CD4-positive, alpha-beta T cell treated with Interleukin-6 for 4 hours (primary cell): ENCODE data around the gene NLN.
A peak's percentile ranks its signal among the peaks of the same experiment; 100 is the strongest.
"Not testable (repeated sequence)": the region's sequence is repeated elsewhere in the genome, so short reads cannot be mapped to it uniquely, and the experiment has no call there.

Source experiments
- DNase-seq: peaks from one replicate; pipeline ENCODE4 v3.0.0-alpha.2; 2020; ENCODE audit warnings: mixed read lengths

Gene NLN

DNA sequence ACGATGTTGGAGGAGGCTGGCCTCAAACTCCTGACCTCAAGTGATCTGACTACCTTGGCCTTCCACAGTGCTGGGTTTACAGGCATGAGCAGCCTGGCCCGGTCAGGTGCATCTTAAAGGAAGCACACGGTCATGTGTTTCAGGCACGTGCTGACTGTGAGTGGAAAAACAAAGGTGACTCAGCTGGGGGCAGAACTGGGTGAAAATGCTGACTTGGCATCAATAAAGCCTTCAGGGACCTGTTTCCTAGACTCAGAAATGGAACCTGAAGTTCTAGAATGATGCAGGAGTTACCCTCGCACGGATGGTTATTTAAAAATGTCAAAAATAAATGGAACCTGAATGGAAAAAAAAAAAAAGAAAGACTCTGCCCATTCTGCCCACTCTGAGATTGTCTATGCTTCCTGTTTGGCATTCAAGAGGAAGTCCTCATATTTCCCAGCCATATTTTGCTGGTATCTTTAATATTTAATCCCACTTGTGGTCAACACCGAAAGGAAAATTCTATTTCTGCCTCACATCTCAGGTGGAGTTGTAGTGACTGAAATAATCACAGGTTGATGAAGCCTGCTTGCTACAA, 12.3 kb downstream of the NLN start:
- DNase-seq = not testable (repeated sequence)

DNA sequence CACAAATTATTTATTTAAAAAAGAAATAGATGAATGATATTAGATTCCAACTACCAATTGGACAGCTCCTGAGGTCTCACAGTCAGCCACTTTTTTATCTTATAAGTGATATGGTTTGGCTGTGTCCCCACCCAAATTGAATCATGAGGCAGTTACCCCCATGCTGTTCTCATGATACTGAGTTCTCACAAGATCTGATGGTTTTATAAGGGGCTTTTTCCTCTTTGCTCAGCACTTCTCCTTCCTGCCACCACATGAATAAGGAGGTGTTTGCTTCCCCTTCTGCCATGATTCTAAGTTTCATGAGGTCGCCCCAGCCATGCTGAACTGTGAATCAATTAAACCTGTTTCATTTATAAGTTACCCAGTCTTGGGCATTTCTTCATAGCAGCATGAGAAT, 12.9 kb downstream of the NLN start:
- DNase-seq = no peak

DNA sequence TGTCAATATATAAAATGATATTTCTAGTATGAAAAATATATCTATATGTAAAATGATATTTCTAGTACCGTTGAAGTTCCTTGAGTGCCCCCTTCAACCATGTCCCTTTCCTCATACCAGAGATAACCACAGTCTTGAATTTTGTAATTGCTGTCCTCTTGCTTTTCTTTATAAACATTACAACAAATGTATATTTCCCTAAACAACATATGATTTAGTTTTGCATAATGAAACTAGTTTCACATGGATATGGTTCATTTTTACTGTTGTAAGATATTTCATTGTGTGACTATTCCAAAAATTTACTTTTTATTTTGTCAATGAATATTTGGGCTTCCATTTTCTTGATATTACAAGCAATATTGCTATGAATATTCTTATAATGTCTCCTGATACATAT, 14.0 kb downstream of the NLN start:
- DNase-seq = no peak

DNA sequence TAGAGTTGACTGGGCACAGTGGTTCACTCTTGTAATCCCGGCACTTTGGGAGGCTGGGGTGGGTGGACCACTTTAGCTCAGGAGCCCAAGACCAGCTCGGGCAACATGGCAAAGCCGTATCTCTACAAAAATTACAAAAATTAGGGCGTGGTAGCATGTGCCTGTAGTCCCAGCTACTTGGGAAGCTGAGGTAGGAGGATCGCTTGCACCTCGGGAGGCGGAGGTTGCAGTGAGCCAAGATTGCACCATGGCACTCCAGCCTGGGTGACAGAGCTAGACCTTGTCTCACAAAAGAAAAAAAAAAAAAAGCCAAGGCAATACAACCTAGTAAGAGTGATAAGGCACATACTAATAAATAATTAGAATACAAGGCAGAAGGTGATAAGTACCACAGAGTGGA, 15.8 kb downstream of the NLN start:
- no peak for DNase-seq

DNA sequence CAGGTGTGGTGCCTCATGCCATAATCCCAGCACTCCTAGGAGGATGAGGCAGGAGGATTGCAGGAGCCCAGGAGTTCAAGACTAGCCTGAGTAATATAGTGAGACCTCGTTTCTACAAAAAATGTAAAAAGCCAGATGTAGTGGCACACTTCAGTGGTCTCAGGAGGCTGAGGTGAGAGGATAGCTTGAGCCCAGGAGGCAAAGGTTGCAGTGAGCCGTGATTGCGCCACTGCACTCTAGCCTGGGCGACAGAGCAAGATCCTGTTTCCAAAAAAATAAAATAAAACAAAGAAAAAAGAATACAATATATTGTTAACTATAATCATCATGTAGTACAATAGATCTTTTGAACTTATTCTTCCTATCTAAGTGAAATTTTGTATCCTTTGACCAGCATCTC, 16.3 kb downstream of the NLN start:
- DNase-seq = no peak

DNA sequence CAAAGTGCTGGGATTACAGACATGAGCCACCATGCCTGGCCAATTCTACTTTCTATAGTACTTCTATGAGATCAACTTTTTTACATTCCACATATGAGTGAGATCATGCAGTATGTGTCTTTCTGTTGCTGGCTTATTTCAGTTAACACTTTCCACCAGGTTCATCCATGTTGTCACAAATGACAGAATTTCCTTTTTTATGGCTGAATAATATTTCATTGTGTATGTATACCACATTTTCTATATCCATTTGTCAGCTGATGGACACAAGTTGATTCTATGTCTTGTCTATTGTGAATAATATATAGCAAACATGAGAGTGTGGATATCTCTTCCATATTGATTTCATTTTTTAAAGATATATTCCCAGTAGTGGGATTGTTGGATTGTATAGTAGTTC, 17.2 kb downstream of the NLN start:
- no peak for DNase-seq

DNA sequence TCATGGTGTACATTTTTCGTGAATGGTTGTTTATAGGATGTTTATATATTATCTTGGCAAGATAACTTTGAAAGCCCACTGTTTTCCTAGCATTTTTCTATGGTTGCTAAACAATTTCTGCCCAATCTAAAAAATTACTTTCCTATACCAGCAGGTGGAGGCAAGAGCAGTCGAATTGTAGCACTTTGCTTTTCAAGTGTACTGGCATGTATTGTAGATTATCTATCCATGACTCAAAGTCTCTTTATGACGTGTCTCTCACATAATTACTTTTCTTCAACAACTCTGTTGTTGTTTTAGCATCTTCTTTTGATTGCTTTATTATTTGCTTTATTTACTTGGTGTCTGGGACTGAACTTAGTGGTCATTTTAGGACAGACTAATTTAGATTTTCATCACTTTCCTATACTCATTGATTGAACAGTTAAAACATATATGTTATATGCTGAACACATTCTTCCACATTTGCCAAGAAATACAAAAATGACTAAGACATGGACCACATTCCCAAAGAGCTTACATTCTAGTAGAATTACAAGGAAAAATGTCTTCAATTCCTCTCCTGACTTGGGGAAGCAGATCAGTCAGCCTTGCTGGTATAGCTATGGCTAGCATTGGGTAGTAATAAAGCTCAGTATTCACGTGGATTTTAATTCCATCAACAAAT, 20.7 kb downstream of the NLN start:
- peak; percentile 24 for DNase-seq

DNA sequence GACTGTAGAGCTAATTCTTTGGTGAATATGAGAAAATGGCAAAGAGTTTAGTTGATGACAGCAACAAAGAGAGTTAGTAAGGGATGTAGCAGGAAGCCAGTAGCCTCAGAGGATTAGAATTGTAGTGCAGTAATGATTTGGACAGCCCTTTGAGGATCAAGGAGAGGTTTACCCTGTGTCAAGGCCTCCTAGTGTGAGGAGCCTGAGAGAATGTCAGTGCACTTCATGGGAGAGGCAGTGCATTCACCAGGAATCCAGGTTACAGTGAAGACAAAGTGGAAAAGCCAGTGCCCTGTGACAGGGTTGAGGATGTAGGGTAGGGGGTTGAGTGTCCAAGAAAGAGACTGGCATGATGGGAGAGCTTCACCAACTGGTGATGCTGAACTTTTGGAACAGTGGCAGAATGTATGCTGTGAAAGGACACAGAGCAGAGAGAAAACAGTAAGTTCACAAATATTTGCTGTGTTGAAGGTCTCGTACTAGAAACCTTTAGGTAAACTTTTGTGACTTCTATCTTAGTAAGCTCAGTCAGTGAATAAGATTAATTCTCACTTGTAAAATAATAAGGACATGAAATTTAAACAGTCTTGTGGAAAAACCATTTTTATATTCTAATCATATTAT, 27.3 kb downstream of the NLN start:
- no peak for DNase-seq

DNA sequence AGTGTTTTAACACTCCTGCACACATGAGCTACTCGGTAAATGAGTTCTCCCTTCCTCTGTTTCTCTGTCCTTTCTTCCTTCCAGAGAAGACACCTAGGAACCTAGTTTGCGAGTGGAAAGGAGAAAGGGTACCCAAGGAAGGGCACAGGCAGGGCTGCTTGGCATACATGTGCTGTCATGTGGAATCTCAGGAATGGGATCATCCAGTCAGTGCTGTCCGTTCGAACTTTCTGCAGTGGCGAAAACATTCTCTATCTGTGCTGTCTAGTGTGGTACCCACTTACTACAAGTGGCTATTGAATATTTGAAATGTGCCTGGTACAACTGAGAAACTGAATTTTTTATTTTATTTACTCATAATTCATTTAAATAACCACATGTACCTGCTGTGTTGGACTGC, 28.0 kb downstream of the NLN start:
- no peak for DNase-seq

DNA sequence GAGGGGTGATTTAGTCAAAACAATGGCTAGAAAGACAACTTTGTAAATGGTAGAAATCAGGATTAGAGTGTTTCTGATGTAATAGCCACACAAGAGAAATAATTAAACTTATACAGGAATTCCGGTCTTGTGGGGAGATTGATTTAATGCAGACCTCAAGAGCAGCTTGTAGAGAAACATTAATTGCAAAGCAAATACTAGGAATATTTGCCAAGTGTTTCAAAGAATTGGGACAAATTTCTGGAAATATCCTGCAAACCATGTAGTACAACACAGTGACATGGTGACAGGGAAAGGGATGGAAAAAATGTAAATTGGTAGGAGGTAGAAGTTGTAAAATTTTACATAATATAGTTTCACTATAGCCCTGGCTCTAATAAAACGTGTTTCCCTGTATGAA, 28.9 kb downstream of the NLN start:
- DNase-seq = no peak

DNA sequence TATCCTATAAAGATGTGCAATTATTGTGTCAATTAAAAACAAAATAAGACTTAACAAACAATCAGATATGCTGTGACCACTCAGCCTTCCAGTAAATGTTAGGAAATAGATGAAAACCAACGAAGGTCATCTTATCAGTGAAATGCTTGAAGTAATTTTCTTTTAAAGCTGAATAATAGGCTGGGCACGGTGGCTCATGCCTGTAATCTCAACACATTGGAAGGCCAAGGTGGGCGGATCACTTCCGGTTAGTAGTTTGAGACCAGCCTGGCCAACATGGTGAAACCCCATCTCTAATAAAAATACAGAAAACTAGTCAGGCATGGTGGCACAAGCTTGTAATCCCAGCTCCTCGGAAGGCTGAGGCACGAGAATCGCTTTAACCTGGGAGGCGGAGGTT, 31.2 kb downstream of the NLN start:
- DNase-seq = no peak

DNA sequence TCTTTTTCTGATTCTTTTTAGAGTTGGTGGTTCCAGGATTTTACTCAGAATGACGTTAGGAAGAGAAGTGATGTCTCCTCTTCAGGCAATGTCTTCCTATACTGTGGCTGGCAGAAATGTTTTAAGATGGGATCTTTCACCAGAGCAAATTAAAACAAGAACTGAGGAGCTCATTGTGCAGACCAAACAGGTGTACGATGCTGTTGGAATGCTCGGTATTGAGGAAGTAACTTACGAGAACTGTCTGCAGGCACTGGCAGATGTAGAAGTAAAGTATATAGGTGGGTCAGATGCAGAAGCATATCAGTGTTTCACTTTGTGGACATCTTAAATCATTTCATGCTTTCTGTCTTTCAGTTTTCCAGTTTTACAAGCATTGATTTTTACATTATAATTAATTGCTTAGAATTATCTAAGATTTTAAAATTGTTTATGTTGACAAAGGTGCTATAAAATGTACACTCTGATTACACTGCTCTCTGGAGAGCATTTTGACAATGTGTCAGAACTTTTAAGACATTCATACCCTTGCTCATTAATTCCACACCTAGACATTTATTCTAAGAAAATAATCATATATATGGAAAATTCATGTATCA, 36.6 kb downstream of the NLN start:
- no peak for DNase-seq

DNA sequence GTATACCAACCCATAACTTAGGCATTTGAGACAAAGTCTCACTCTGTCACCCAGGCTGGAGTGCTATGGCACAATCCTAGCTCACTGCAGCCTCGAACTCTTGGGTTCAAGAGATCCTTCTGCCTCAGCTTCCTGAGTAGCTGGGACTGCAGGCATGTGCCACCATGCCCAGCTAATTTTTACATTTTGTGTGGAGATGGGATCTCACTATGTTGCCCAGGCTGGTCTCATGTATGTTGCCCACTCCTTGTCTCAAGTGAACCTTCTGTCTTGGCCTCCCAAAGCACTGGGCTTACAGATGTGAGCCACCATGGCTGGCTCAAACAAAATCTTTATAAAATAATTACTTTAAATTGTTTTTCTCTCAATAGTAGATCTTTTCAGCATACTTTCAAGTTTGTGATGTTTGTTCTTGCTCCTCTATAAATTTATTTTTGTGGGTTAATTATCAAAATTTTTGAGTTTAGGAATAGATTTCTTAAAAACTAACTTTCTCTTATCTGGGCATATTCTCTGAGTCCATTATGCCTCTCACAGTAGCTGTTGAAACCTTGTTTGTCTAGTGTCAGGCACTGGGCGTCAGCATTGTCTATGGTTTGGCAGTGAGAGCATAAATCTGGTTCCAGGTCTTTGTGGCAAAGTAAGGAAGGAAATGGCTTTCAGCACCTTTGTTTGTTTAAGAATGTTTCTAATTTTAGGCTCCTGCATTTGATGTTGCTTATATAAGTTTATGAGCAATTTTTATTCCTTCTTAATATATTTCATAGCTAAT, 38.7 kb downstream of the NLN start:
- peak; percentile 72 for DNase-seq

DNA sequence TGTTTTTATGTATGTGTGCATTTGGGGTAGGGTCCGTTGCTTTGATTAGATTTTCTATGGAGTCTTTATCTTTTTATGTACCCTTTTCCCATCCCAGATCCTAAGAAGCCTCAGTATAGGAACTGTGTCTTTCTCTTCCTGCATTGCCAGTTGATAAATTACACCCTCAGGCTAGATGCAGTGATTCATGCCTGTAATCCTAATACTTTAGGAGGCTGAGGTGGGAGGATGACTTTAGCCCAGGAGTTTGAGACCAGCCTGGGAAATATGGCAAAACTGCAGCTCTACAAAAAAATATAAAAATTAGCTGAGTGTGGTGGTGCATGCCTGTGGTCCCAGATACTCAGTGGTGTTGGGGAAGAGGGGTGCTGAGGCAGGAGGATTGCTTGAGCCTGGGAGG, 40.2 kb downstream of the NLN start:
- DNase-seq = no peak

DNA sequence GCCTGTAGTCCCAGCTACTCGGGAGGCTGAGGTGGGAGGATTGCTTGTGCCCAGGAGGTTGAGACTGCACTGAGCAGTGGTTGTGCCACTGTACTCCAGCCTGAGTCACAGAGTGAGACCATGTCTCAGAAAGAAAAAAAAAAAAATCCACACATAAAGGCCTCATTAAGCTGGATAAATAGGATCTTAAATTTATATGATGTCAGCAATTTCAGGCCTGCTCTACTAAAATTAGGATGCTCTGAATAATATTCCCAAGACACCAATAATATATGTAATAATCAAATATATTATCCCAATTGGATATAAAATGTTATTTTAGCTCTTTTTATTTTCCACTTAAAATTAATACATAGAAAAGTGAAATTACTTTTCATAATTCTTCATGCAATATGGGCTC, 43.6 kb downstream of the NLN start:
- DNase-seq = no peak

DNA sequence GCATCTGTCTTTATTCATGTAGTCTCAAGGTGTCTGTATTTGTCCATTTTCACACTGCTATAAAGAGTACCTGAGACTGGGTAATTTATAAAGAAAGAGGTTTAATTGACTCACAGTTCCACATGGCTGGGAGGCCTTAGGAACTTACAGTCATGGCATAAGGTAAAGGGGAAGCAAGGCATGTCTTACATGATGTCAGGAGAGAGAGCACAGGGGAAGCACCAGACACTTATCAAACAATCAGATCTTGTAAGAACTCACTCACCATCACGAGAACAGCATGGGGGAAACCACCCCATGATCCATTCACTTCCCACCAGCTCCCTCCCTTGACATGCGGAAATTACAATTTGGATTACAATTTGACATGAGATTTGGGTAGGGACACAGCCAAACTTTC, 44.2 kb downstream of the NLN start:
- no peak for DNase-seq

DNA sequence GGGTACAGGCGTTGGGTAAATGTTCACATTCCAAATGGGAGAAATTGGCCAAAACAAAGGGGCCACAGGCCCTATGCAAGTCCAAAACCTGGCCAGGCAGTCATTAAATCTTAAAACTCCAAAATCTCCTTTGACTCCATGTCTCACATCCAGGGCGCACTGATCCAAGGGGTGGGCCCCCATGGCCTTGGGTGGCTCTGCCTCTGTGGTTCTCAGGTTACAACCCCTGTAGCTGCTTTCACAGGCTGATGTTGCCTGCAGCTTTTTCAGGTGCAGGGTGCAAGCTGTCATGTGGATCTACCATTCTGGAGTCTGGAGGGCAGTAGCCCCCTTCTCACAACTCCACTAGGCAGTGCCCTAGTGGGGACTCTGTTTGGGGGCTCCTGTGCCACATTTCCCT, 44.8 kb downstream of the NLN start:
- DNase-seq = no peak

DNA sequence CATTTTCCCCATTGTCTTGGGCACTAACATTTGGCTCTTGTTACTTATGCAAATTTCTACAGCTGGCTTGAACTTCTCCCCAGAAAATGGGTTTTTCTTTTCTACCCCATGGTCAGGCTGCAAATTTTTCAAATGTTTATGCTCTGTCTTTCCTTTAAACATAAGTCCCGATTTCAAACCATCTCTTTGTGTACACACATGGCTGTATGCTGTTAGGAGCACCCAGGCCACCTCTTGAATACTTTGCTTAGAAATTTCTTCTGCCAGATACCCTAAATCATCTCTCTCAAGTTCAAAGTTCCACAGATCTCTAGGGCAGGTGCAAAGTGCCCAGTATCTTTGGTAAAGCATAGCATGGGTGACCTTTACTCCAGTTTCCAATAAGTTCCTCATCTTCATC, 45.6 kb downstream of the NLN start:
- DNase-seq = no peak

DNA sequence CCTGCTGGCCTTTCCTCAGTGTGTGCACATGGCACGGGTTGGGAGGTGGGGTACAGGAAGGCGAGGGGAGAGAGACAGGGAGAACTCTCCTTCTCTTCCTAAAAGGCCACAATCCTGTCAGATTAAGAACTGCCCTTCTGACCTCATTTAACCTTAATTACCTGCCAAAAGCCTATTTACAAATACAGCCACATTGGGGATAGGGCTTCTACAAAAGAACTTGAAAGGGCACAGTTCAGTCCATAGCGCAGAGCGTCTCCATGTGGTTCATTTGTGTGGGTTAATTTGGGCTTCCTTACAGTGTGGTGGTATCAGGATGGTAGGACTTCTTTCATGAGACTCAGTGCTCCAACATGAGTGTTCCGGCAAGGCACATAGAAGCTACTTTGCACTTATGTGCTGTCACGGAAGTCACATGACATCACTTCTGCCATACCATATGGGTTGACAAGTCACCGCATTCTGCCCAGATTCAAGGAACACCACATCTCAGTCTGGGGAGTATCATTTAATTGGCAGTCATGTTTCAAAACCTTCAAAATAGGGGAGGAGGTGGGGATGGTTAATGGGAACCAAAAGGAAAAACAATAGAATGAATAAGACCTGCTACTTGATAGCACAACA, 46.8 kb downstream of the NLN start:
- DNase-seq = no peak

DNA sequence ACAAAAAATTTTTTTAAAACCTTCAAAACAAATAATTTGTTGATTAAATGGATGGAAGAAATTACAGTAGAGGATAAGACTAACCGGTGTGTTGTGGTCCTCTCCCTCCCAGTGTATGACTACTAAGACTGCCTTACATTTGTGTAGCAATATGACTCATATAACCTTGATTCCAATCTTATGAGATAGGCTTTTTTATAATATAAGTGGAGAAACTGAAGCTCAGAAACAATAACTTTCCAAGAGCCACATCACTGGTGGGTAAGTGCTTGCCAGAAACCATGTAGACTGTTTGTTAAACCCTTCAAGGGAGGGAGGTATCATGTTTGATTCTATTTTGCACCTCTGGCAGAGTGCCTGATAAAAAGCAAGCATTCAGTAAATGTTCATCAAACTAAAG, 47.5 kb downstream of the NLN start:
- no peak for DNase-seq

DNA sequence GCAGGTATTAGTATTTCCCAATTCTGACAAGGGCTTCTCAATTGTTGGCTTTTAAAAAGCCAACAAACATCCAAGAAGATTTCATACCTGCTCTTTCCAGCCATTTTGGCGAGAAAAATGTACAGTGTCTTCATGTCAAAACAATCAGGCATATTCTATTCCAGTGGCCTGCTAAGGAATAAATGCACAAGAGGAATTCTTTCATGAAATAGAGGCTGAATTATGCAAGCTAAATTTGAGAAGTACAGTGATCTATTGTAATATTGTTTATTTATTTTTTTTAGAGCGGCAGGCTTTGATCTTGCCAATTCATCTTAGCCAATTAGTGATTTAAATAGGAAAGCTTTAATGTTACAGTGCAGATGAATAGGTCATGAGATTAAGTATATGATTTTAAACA, 49.3 kb downstream of the NLN start:
- DNase-seq = no peak

DNA sequence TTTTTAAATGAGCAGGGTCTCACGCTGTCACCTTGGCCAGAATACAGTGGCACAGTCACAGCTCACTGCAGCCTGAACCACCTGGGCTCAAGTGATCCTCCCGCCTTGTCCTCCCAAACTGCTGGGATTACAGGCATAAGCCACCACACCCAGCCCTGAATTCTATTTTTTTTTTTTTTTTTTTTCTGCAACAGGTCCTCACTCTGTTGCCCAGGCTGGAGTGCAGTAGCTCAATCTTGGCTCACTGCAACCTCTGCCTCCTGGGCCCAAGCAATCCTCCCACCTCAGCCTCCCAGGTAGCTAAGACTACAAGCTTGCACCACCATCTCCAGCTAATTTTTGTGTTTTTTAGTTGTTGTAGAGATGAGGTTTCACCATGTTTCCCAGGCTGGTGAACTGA, 51.0 kb downstream of the NLN start:
- not testable (repeated sequence) for DNase-seq

DNA sequence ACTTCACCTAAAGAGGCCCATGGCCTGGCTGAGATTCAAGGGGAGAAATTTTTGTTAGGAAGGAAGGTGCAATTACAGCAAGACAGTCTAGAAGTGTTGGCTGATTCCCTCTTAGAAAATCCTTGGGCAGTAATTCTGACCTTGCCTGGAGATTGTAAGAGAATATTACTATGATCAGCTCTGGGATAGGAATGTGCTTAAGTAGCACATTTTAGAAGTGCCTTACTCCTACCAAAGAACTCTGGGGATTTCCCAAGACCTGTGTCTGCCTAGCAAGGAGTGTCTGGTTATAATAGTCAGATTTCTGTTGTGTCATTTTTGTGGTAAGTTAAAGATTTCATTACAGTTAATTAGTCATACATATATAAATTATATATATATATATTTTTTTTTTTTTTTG, 52.3 kb downstream of the NLN start:
- no peak for DNase-seq
